LNCaP clone FGC (cell line): ENCODE data around the gene EPHA8.
A peak's percentile ranks its signal among the peaks of the same experiment; 100 is the strongest.

Experiments used
- DNase-seq: peaks from one replicate; pipeline ENCODE4 v3.0.0-alpha.2; 2011; ENCODE audit warnings: low read depth
- H3K4me3 ChIP-seq: 2 replicates; pipeline ENCODE4 v1.5.1; 2011; ENCODE audit warnings: mild to moderate bottlenecking, low read depth, low read length, control low read depth
- TF ChIP-seq, protein P1 (sequence below): IDR thresholded peaks from 2 replicates; pipeline ENCODE4 v1.5.1; 2012; ENCODE audit warnings: mild to moderate bottlenecking; ENCODE audit not compliant: control insufficient read depth, insufficient read depth; ENCODE audit errors: extremely low read depth

EPHA8 gene

GRCh38 chr1:22641247-22641646 lies 78.0 kb downstream of the EPHA8 start:
- DNase-seq: no peak
- TF ChIP-seq, protein P1, sequence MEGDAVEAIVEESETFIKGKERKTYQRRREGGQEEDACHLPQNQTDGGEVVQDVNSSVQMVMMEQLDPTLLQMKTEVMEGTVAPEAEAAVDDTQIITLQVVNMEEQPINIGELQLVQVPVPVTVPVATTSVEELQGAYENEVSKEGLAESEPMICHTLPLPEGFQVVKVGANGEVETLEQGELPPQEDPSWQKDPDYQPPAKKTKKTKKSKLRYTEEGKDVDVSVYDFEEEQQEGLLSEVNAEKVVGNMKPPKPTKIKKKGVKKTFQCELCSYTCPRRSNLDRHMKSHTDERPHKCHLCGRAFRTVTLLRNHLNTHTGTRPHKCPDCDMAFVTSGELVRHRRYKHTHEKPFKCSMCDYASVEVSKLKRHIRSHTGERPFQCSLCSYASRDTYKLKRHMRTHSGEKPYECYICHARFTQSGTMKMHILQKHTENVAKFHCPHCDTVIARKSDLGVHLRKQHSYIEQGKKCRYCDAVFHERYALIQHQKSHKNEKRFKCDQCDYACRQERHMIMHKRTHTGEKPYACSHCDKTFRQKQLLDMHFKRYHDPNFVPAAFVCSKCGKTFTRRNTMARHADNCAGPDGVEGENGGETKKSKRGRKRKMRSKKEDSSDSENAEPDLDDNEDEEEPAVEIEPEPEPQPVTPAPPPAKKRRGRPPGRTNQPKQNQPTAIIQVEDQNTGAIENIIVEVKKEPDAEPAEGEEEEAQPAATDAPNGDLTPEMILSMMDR: no peak
- H3K4me3 ChIP-seq: no peak overlapping the region

GRCh38 chr1:22641906-22642636 lies 78.8 kb downstream of the EPHA8 start:
- TF ChIP-seq, protein P1: peak; percentile 74
- no peak overlapping the region for H3K4me3 ChIP-seq
- DNase-seq: no peak

GRCh38 chr1:22643381-22643780 lies 80.1 kb downstream of the EPHA8 start, which contains the start of gene C1QC:
TSS of gene C1QC (plus strand) at chr1:22643633. CDS start at chr1:22644024, 391 bp downstream.
- DNase-seq: no peak
- H3K4me3 ChIP-seq: no peak within 1 kb of the TSS
- TF ChIP-seq, protein P1: no peak

DNA sequence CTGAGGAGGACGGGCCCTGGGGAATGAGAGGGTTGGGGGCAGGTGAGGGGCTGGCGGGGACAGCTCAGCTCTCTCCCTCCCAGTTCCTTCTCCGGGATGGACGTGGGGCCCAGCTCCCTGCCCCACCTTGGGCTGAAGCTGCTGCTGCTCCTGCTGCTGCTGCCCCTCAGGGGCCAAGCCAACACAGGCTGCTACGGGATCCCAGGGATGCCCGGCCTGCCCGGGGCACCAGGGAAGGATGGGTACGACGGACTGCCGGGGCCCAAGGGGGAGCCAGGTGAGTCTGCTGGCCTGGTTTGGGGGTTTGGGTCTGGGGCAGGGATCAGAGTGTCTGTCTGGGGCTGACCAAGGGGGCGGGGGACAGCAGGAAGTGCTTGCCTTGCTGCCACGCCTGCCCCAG lies 80.6 kb downstream of the EPHA8 start:
- TF ChIP-seq, protein P1: no peak
- H3K4me3 ChIP-seq: no peak overlapping the region

GRCh38 chr1:22645931-22646330 lies 82.6 kb downstream of the EPHA8 start:
- DNase-seq: no peak
- H3K4me3 ChIP-seq: no peak overlapping the region
- TF ChIP-seq, protein P1: no peak

More for the DNA sequence above, 80.6 kb downstream of the EPHA8 start:
- DNase-seq: no peak

- H3K4me3 ChIP-seq: no peak overlapping the region
- no peak for DNase-seq
- TF ChIP-seq, protein P1: no peak
Observed at GRCh38 chr1:22646384-22646783, 83.1 kb downstream of the EPHA8 start.

DNA sequence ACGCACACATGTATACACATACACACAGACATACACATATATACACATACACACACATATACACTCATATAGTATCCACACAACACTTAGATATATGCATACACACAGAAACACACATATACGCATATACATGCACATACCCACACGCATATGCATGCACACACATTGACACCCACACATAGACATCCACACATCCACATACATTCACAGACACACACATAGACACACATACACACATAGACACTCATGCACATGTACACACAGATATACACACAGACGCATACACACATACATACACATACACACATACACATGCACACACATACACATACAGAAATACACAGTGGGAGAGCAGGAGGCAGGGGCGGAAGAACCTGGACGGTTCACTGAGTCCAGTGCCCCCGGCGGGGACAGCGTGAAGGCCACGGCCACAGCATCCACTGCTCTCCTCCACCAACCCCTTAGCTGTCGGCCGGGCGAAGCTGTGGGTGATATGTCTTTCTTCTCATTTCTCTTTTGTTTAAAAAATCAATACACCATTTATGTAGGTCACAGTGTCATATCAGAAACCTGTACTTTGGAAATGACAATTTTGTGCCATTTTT lies 86.9 kb downstream of the EPHA8 start:
- DNase-seq: no peak
- TF ChIP-seq, protein P1: no peak
- no peak overlapping the region for H3K4me3 ChIP-seq
